Ishikawa (cell line): ENCODE data around the gene BMPER.

Source experiments
- CEBPB ChIP-seq: IDR thresholded peaks from 2 replicates; pipeline ENCODE4 v1.6.1; 2012
- CREB1 ChIP-seq: IDR thresholded peaks from 2 replicates; pipeline ENCODE4 v1.6.1; 2012; ENCODE audit warnings: low read depth
- EP300 ChIP-seq: IDR thresholded peaks from 2 replicates; pipeline ENCODE4 v1.6.1; 2012; ENCODE audit warnings: borderline replicate concordance
- MAX ChIP-seq: IDR thresholded peaks from 2 replicates; pipeline ENCODE4 v1.6.1; 2012
- RAD21 ChIP-seq: IDR thresholded peaks from 2 replicates; pipeline ENCODE4 v1.6.1; 2012; ENCODE audit warnings: low read depth
- REST ChIP-seq: IDR thresholded peaks from 2 replicates; pipeline ENCODE4 v1.6.1; 2012; ENCODE audit warnings: low read depth, mild to moderate bottlenecking
- TCF12 ChIP-seq: IDR thresholded peaks from 2 replicates; pipeline ENCODE4 v1.6.1; 2012; ENCODE audit warnings: low read depth
- YY1 ChIP-seq: IDR thresholded peaks from 2 replicates; pipeline ENCODE4 v1.6.1; 2012; ENCODE audit warnings: low read depth
- ZBTB7A ChIP-seq: IDR thresholded peaks from 2 replicates; pipeline ENCODE4 v1.6.1; 2012; ENCODE audit warnings: low read depth

GRCh38 chr7:34187798-34188307, 282.5 kb downstream of the BMPER start:
- TF ChIP-seq MAX: no peak
- no peak for TF ChIP-seq YY1
- no peak for TF ChIP-seq REST
- TF ChIP-seq EP300: no peak
- TF ChIP-seq CEBPB: no peak
- TF ChIP-seq RAD21: no peak
- no peak for TF ChIP-seq CREB1
- no peak for TF ChIP-seq ZBTB7A
- no peak for TF ChIP-seq TCF12
